ENCODE data around the gene HRAS.

The HRAS gene

GRCh38 chr11:535519-536454 is at the start of gene HRAS:
Gene HRAS, minus strand, starts transcription at chr11:535576.
- peak within 1 kb of the TSS; percentile 71 for H3K4me3 ChIP-seq (ENCODE audit: low read depth, low read length)
- TF ChIP-seq, protein P1, sequence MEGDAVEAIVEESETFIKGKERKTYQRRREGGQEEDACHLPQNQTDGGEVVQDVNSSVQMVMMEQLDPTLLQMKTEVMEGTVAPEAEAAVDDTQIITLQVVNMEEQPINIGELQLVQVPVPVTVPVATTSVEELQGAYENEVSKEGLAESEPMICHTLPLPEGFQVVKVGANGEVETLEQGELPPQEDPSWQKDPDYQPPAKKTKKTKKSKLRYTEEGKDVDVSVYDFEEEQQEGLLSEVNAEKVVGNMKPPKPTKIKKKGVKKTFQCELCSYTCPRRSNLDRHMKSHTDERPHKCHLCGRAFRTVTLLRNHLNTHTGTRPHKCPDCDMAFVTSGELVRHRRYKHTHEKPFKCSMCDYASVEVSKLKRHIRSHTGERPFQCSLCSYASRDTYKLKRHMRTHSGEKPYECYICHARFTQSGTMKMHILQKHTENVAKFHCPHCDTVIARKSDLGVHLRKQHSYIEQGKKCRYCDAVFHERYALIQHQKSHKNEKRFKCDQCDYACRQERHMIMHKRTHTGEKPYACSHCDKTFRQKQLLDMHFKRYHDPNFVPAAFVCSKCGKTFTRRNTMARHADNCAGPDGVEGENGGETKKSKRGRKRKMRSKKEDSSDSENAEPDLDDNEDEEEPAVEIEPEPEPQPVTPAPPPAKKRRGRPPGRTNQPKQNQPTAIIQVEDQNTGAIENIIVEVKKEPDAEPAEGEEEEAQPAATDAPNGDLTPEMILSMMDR (IDR thresholded peaks at IDR 0.05; ENCODE audit: low read depth, low read length), result no peak
- in situ Hi-C loops (cut with HindIII; ENCODE audit: low sequenced_read_pairs), result no loop called here
- peak; percentile 95 for DNase-seq (ENCODE audit: low read depth, low spot score)

GRCh38 chr11:584287-584686 is 48.9 kb upstream of the HRAS start:
- H3K4me3 ChIP-seq (ENCODE audit: low read depth, low read length), result no peak overlapping the region
- TF ChIP-seq, protein P1 (IDR thresholded peaks at IDR 0.05; ENCODE audit: low read depth, low read length), result no peak
- in situ Hi-C loops (cut with HindIII; ENCODE audit: low sequenced_read_pairs), result no loop called here
- no peak for DNase-seq (ENCODE audit: low read depth, low spot score)

DNA sequence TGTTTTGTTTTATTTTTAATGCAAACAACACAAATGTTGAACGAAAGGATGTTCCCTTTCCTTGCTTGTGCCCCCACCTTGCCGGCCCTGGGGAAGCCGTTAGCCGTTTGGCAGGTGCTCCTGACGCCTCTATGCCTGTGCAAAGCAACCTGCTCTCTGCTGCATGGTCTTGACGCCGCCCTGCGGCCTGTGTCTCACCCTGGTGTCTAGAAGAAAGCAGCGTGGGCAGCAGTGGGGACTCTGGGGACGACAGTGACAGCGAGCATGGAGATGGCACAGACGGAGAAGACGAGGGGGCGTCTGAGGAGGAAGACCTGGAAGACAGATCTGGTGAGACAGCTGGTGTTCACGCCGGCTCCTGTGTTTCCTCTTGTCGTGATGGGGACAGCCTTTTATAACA is 46.4 kb upstream of the HRAS start:
- TF ChIP-seq, protein P1 (IDR thresholded peaks at IDR 0.05; ENCODE audit: low read depth, low read length), result no peak
- in situ Hi-C loops (cut with HindIII; ENCODE audit: low sequenced_read_pairs), result no loop called here
- no peak overlapping the region for H3K4me3 ChIP-seq (ENCODE audit: low read depth, low read length)

DNA sequence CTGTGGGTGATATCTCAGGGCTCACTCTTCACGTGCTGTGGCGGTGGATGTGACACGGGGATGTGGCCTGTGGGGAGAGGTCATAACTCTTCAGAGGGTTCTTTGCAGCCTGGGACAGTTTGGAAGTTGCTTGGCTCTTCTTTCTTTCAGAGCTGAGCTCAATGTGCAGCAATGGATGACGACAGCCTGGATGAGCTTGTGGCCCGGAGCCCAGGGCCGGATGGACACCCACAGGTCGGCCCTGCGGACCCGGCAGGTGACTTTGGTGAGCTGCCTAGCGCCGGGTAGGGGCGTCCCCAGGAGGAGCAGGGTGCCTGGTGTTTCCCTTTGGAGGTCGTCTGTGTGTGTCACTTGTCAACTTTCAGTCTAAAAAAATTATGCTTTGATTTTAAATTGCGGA is 46.0 kb upstream of the HRAS start:
- no peak for DNase-seq (ENCODE audit: low read depth, low spot score)
- TF ChIP-seq, protein P1 (IDR thresholded peaks at IDR 0.05; ENCODE audit: low read depth, low read length), result no peak
- in situ Hi-C loops (cut with HindIII; ENCODE audit: low sequenced_read_pairs), result no loop called here
- no peak overlapping the region for H3K4me3 ChIP-seq (ENCODE audit: low read depth, low read length)

More for the DNA sequence above, 46.4 kb upstream of the HRAS start:
- no peak for DNase-seq (ENCODE audit: low read depth, low spot score)

- DNase-seq (ENCODE audit: low read depth, low spot score), result peak; percentile 35
- TF ChIP-seq, protein P1 (IDR thresholded peaks at IDR 0.05; ENCODE audit: low read depth, low read length), result no peak
- in situ Hi-C loops (cut with HindIII; ENCODE audit: low sequenced_read_pairs), result no loop called here
- H3K4me3 ChIP-seq (ENCODE audit: low read depth, low read length), result no peak overlapping the region
Observed at GRCh38 chr11:579830-580601, 44.6 kb upstream of the HRAS start.

DNA sequence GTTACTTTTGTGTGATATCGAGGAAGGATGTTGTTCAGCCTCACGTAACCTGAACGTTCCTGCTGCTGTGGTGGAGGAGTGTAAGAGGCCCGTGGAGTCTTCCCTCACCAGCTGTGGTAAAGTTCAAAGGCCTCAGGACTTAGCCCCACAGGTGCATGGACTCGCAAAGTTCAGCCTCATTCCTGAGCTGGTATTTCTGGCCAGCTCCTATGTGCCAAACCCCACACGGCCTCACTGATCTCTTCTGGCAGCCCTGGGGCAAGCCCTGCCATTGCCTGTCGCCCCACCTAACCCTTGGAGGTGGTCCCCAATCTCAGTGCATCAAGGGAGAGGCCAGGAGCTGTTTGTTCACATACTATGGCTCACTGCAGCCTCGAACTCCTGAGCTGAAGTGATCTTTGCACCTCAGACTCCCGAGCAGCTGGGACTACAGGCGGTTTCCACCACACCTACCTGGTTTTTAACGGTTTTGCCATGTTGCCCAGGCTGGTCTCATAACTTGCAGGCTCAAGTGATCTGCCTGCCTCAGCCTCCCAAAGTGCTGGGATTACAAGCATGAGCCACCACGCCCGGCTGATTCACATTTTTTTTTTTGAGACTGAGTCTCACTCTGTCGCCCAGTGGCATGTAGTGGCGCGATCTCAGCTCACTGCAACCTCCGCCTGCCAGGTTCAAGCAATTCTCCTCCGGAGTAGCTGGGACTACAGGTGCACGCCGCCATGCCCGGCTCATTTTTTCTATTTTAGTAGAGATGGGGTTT is 43.1 kb upstream of the HRAS start:
- H3K4me3 ChIP-seq (ENCODE audit: low read depth, low read length), result no peak overlapping the region
- TF ChIP-seq, protein P1 (IDR thresholded peaks at IDR 0.05; ENCODE audit: low read depth, low read length), result no peak
- no peak for DNase-seq (ENCODE audit: low read depth, low spot score)
- in situ Hi-C loops (cut with HindIII; ENCODE audit: low sequenced_read_pairs), result no loop called here
